HG03025 (cell line): ENCODE measurements around the gene GPER1.
"Not testable (repeated sequence)": the region's sequence is repeated elsewhere in the genome, so short reads cannot be mapped to it uniquely, and the experiment has no call there.

Experiments used
- ATAC-seq: cut with Tn5 transposase; IDR thresholded peaks from one replicate; pipeline ENCODE4 v1.9.1; 2021; ENCODE audit warnings: mild to moderate bottlenecking, moderate library complexity; ENCODE audit not compliant: unreplicated experiment, low FRiP score

The GPER1 gene

DNA sequence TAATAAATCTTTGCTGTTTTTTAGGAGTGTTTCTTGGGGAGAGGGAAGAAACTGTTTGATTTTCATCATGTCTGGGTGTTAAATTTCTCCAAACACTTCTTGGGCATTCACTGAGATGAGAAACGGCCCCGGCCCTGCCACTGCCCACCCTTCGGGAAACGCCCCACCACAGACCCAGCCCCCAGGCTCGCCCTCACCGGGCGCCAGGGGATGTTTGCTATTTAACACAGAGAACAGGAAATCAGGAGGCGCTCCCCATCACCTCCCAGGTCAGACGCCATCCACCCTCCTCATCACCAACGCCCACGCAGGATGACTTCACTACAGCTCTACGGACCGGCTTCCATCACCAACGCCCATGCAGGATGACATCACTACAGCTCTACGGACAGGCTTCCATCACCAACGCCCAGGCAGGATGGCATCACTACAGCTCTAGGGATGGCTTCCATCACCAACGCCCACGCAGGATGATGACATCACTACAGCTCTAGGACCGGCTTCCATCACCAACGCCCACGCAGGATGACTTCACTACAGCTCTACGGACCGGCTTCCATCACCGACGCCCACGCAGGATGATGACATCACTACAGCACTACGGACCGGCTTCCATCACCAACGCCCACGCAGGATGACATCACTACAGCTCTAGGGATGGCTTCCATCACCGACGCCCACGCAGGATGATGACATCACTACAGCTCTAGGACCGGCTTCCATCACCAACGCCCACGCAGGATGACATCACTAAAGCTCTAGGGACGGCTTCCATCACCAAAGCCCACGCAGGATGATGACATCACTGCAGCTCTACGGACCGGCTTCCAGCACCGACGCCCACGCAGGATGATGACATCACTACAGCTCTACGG lies 27.5 kb downstream of the GPER1 start:
- not testable (repeated sequence) for ATAC-seq

DNA sequence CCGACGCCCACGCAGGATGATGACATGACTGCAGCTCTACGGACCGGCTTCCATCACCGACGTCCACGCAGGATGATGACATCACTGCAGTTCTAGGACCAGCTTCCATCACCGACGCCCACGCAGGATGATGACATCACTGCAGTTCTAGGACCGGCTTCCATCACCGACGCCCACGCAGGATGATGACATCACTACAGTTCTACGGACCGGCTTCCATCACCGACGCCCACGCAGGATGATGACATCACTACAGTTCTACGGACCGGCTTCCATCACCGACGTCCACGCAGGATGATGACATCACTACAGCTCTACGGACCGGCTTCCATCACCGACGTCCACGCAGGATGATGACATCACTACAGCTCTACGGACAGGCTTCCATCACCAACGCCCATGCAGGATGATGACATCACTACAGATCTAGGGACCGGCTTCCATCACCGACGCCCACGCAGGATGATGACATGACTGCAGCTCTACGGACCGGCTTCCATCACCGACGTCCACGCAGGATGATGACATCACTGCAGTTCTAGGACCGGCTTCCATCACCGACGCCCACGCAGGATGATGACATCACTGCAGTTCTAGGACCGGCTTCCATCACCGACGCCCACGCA lies 28.6 kb downstream of the GPER1 start:
- ATAC-seq: not testable (repeated sequence)

DNA sequence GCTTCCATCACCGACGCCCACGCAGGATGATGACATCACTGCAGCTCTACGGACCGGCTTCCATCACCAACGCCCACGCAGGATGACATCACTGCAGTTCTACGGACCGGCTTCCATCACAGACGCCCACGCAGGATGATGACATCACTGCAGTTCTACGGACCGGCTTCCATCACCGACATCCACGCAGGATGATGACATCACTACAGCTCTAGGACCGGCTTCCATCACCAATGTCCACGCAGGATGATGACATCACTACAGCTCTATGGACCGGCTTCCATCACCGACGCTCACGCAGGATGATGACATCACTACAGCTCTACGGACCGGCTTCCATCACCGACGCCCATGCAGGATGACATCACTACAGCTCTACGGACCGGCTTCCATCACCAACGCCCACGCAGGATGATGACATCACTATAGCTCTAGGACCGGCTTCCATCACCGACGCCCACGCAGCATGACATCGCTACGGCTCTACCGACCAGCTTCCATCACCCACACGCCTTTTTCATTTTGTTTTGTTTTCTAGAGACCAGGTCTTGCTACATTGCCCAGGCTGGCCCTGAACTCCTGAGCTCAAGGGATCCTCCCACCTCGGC lies 29.5 kb downstream of the GPER1 start:
- ATAC-seq: no peak

DNA sequence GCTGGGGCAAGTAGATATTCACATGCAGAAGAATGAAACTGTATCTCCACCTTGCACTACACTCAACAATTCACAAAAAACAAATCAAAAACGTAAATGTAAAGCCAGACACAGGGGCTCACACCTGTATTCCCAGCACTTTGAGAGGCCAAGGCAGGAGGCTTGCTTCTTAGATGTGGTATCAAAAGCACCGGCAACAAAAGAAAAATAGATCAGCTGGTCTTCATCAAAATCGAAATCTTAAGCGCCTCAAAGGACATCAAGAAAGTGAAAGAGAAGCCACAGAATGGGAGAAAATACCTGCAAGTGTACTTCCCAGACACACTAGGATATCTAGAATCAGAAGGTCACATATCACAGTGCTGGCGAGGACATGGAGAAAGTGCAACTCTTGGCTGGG lies 31.3 kb downstream of the GPER1 start:
- ATAC-seq: no peak

DNA sequence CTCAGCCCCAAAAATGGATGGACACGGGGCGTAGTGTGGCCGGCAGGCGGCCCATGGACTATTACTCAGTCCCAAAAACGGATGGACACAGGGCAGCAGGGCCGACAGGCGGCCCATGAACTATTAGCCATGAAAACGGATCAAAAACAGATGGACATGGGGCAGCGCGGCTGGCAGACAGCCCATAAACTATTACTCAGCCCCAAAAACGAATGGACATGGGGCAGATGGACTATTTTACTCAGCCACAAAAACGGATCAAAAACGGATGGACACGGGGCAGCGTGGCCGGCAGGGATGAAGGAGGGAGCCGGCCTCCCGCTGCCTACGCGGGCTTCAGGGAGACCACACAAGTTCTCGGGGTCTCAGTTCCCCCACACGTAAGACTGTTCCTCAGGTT lies 32.9 kb downstream of the GPER1 start:
- no peak for ATAC-seq

DNA sequence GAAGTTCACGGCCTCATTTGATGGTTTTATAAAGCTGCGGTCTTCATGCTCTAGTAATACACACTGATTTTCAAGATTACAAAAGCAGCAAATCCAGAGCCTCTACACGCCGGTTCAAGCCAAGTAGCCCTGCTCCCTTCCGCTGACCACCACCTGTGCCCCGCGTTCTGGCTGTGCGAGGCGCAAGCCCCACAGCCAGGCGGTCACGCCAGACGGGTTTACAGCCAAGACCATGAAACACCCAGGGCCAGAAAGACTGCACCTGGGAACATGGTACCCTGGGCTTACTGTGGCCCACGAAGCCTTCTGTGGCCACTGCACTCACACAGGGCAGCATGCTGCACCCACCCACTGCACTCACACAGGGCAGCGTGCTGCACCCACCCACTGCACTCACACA lies 33.6 kb downstream of the GPER1 start:
- ATAC-seq: no peak

DNA sequence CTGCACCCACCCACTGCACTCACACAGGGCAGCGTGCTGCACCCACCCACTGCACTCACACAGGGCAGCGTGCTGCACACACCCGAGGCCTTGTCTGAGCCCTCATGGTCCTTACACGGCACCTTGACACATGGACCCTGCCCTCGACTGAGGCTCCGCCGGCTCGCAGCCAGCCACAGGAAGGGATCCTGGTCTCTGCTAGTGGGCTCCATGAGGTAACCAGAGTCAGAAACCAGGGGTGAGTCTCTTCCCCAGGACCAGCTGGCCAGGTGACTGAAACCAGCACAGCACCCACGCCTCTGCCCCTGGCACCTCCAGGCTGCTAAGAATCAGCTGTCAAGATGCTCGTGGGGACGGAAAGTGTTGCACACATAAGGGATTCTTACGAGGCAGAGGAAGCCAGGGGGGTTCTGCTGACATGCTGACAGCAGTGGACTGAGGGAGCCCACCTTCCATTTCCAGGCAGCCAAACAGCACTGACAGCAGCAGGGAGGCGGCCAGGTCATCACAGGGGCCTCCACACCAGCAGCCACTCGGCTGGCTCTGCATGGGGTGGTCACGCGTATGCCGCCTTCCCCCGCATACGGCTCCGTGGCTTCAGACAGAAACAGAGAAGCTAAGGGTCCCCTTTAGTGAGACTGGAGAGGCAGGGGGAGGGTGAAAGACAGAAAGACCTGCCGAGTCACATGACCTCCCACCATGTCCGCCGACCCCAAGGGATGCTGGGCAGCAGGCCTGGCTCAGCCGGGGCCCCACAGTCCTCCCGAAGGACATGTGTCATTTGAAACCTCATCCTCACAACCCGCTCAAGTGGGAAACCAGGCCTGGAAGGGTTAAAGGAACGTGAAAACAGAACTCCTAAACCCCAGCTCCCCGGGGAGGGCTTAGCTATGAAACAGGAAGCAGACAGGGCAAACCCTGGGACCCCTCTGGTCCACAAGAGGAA lies 34.2 kb downstream of the GPER1 start:
- ATAC-seq: no peak

DNA sequence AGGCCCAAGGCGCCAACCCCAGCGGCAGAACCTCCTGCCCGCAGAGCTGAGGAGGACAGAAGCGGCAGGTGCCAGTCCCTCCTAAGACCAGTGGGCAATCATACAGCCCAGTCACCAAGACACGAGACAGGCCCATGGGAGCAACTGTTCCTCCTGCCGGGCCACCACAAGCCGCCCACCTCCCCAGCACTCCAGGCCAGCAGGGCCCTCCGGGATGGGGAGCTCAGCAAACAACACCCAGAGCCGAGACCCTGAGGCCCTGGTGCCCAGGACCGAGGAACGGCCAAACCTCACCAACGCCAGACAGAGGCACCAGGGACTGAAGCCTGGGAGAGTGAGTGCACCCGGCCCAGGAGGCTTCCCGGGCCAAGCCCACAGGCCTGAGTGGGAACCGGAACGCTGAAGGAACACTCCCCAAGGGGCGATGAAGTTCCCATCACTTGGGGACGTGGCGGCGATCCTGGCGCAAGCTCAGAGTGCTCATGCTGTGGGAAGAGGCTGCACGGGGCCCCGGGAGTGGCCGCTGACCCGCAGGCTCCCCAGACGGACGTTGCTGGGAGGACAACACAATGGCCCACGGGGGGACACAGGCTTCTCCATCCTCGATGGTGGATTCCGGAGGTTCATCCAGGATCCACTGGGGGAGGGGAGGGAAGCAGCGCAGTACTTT lies 35.1 kb downstream of the GPER1 start:
- ATAC-seq: no peak

DNA sequence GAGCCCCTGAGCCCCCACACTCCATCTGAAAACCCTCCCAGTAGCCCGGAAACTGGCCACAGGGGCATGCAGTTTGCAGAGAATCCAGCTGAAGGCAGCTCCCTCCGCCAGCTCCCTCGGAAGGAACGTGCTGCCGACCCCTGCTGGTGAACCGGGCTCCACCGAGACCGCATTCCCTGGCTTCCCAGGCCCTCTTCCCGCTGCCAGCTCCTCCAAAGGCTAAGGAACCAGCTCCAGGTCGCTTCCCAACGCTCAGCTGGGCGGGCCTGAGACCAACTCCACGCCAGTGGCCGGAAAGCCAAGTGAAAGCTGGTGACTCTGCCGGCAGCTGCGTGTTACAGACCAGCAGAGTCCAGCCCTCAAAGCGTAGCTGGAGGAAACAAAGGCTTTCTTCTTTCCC lies 35.8 kb downstream of the GPER1 start:
- ATAC-seq: no peak

DNA sequence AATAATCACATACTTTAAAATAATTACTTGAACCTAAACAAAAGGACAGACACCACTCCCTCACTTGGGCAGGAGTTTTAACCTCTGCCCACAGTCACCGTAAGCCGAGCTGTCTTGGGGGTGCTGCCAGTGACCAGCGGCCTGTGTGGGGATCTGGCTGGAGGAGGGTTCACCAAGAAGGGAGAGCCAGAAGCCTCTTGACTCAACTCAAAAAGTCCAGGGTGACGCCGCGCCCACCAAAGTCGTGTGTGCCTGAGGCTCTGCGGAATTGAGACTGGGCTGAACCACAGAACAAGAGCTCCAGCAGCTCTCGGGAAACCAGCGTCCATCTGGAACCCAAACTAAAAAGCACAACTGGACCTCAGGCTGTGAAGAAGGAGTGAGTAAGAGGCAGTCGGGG lies 36.3 kb downstream of the GPER1 start:
- no peak for ATAC-seq

DNA sequence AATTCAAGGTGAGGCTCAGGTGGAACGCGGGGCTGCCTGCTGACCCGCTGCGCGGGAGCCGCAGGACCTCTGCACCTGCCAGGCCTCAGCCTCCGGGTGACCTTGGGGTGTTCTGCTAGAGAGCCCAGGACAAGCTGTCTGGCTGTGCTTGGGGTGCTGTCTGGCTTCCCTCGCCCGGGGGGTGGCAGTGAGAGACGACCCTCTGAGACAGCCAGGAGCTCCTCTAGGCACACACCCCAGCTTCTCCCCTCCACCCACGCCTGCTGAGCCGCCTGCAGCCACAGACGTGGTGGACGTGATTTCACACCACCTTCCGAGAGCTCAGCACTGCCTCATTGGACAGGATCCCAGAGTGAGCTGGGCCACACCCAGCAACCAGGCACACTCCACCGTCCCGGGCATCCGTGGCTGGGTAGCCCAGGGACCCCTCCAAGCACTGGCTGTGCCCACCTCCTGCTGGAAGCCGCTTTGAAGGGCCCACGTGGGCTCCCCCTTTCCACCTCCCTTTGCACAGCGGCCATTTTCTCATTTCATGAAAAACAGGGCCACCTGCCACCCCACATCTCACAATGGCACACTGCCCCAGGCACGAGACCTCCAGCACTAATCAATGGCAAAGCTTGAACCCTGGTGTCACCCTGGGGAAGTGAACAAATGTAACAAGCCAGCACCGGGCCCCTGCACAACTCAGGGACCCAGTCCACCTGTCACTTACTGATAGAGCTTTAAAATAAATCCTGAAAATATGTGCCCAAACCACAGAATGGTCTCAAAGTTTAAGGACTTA lies 37.1 kb downstream of the GPER1 start:
- no peak for ATAC-seq

DNA sequence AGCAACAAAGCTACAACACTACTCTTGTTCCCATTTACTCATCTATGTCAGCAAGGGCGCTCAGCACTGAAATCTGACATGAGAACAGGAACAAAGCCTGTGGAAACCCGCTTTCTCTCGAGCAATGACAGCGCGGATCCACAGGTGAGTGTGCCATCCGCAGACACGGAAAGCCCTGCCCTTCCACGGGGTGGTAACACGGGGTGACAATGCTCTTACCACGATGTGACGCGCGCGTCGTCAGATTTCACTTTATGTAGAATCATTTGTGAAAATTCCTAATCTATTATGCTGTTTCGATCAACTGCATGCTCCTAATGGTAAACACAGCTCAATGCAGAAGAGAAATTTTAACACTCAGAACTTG lies 37.7 kb downstream of the GPER1 start:
- no peak for ATAC-seq

DNA sequence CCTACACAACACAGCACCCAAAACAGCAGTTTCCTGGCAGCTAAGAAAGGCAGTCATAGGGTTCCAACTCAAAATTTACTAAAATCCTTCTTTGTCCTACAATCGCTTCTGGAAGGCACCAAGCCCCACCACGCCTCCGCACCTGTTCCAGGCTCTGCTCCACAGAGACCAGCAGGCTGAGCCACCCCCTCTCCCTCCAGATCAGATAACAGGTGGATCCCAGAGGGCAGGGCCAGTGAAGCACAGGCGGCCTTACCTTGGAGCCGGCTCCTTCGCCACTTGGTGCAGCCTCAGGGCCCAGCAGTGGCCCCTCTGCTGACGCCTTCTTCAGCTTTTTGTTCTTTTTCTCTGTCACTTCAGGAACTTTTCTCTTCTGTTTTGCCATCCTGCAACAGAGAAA lies 39.1 kb downstream of the GPER1 start:
- ATAC-seq: no peak

DNA sequence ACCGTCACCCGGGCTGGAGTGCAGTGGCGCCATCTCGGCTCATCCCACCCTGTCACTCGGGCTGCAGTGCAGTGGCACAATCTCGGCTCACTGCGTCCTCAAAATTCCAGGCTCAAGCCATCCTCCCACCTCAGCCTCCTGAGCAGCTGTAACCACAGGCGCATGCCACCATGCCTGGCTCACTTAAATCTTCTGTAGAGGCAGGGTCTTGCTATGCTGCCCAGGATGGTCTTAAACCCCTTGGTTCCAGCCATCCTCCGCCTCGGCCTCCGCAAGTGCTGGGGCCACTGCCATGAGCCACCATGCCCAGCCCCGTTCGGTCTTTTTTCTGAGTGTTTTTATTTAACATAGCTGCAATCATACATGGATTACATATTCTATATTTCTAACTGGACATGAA lies 41.5 kb downstream of the GPER1 start:
- ATAC-seq: no peak

DNA sequence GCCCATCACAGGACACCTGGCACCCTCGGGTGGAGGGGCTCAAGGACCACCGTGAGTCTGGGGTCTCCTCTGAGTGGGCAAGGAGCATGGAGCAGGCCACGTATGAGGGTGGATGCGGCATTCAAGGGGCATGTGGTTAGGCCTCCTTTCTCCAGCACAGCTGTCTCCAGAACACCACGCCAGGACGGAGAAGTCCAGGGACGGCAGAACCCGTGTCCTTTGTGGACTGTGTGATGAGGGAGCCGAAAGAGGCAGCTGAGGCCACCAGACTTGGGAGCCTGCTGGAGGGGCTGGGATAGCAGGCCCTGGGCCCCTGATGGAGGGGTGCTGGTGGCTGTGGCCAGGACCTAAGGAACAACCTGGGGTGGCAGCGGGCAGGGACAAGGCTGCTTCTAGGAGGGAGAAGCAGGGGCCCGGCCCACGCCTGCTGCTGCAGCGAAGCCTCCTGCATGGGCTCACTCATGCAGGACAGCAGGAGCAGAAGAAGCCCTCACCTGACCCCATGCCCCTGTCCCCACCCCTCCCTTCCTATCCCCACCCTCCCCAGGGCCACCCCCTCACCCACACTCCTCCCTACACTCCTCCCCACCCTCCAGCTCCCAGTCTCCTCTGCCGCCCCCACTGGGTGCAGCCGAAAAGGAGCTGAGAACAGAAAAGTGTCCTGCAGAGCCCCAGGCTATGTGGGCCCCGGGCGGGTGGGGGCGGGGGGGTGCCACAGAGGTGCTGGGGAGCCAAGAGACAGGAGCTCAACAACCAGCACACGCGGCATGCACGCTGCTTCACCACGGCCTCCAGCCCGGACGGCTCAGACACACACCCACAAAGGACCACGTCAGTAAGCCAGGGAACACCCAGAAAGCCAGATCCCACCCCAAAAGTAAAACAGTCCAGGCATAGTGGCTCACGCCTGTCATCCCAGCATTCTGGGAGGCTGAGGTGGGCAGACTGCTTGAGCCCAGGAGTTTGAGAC lies 42.4 kb downstream of the GPER1 start:
- ATAC-seq: no peak

DNA sequence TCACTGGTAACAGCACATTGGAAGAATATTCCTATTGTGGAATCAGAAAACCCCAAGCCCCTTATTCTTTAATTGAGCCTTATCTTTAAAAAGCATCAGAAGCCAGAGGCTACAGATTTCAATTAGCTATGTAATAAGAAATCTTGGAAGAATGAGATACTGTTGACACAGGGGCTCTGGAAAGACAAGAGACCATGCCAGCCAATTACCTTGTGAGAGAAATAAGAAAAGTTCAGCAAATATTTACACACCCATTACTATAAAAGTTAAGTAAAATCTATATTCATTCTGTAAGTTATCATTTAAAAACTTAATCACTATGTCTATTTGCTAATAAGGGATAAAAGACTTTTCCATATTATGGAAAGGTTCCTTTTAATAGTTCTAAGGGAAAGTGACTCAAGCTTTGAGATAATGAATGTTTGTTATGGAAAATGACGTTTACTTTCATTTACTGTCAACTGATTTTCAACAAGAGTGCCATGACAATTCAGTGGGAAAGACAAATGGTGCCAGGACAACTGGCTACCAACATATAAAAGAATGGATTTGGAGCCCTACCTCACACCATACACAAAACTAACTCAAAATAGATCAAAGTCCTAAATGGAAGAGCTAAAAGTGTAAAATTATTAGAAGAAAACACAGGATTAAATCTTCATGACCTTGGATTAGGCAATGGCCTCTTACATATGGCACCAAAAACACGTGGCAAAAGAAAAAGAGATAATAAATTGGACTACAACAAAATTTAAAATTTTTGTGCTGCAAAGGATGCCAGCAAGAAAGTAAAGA lies 43.8 kb downstream of the GPER1 start:
- ATAC-seq: no peak

DNA sequence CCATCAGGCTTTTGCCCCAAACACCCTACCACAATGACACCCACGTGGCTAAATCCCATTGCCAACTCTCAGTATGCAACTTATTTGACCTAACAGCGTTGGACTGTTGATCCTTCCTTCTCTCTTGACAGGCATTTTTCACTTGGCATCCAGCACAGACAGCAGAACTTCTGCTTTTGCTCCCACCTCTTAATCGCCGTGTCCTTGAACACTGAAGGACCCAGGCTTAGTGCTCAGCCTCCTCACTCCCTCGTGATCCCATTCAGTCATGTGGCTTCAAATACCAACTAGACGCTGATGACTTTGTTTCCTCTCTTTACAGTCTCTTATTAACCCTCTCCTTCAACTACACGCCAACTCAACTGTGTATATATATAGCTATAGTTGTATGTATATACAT lies 47.0 kb downstream of the GPER1 start:
- ATAC-seq: no peak
